ENCODE measurements around the gene TBC1D32. TPM values are rescaled to one million over a fixed set of nuclear protein-coding genes. Genes with fewer than 3 reads are reported as not detected.
A peak's percentile ranks its signal among the peaks of the same experiment; 100 is the strongest.

Gene TBC1D32
- polyA plus RNA-seq, 1 of the 3 experiments (the other 2 are of a cell fraction), result 2.3 TPM

- CTCF ChIA-PET, result no interaction called here
- H4K20me1 ChIP-seq (ENCODE audit: insufficient read depth), result no peaks in the 10 kb centered on the region
- H3K27me3 ChIP-seq (ENCODE audit: insufficient read depth), result no peaks in the 10 kb centered on the region
- H3K9me3 ChIP-seq, result no peaks in the 10 kb centered on the region
- no peak overlapping the region for H3K4me3 ChIP-seq (ENCODE audit: low read depth in 2 of 2, low read length in 1 of 2)
- H3F3A ChIP-seq (replicated peaks; ENCODE audit: insufficient read depth), result no peaks in the 10 kb centered on the region
- no peaks in the 10 kb centered on the region for H3K79me2 ChIP-seq (ENCODE audit: insufficient read depth)
- H3K4me2 ChIP-seq, result no peak overlapping the region
- no peak overlapping the region for H3K27ac ChIP-seq (ENCODE audit: low read depth in 2 of 2, low read length in 1 of 2)
- H2AFZ ChIP-seq (ENCODE audit: low read depth), result no peak overlapping the region
- POLR2A ChIA-PET, result no interaction called here
- no peak overlapping the region for H3K9ac ChIP-seq
- H3K36me3 ChIP-seq (replicated peaks in 1 of 2; ENCODE audit: control insufficient read depth in 1 of 2, insufficient read depth in 2 of 2, low read length in 1 of 2), result no peaks in the 10 kb centered on the region
- TF ChIP-seq FOSL2 (IDR thresholded peaks at IDR 0.05; ENCODE audit: borderline replicate concordance, low read depth), result no peak
- TF ChIP-seq FOXJ3 (CRISPR knock-in tag; IDR thresholded peaks at IDR 0.05), result no peak
- no peak for TF ChIP-seq FOXM1 (IDR thresholded peaks at IDR 0.05; ENCODE audit: low read depth)
- TF ChIP-seq USF2 (IDR thresholded peaks at IDR 0.05; ENCODE audit: borderline replicate concordance, low read depth, low read length), result no peak
- TF ChIP-seq TAF1 (IDR thresholded peaks at IDR 0.05; ENCODE audit: borderline replicate concordance, low read depth, low read length), result no peak
- no peak for TF ChIP-seq MXI1 (IDR thresholded peaks at IDR 0.05; ENCODE audit: low read depth, low read length)
- WGBS (ENCODE audit: low lambda C conversion rate), result 51% methylated on average over 3 of the region's 3 CpGs
- H3K4me1 ChIP-seq (ENCODE audit: control insufficient read depth in 1 of 2, insufficient read depth in 2 of 2, low read depth in 1 of 2, low read length in 1 of 2), result no peaks in the 10 kb centered on the region
- H3K9me2 ChIP-seq, result no peaks in the 10 kb centered on the region
- DNase-seq, result no peak
These were observed 269.9 kb downstream of the TBC1D32 start for GRCh38 chr6:121064345-121064744.

GRCh38 chr6:121055572-121056163 lies 278.6 kb downstream of the TBC1D32 start:
- Histone ChIP-seq H3K4me1 (ENCODE audit: control insufficient read depth in 1 of 2, insufficient read depth in 2 of 2, low read depth in 1 of 2, low read length in 1 of 2) (no peaks in the 10 kb centered on the region), H4K20me1 (ENCODE audit: insufficient read depth) (no peaks in the 10 kb centered on the region), H2AFZ (ENCODE audit: low read depth) (no peak overlapping the region), H3K9me3 (no peaks in the 10 kb centered on the region), H3K9ac (no peak overlapping the region), H3K4me2 (no peak overlapping the region), H3K4me3 (ENCODE audit: low read depth in 2 of 2, low read length in 1 of 2) (no peak overlapping the region; a peak in 1 of 4 replicates), H3K36me3 (replicated peaks in 1 of 2; ENCODE audit: control insufficient read depth in 1 of 2, insufficient read depth in 2 of 2, low read length in 1 of 2) (no peaks in the 10 kb centered on the region), H3K27ac (ENCODE audit: low read depth in 2 of 2, low read length in 1 of 2) (no peak overlapping the region), H3K79me2 (ENCODE audit: insufficient read depth) (no peaks in the 10 kb centered on the region), H3K9me2 (no peaks in the 10 kb centered on the region), H3F3A (replicated peaks; ENCODE audit: insufficient read depth) (no peaks in the 10 kb centered on the region), H3K27me3 (ENCODE audit: insufficient read depth) (no peaks in the 10 kb centered on the region)
- ChIA-PET POLR2A (no interaction called here), CTCF (interaction anchor here (0.6 to 2.8 kb wide), 23 partner anchors 11 to 1129 kb away, joined by 3 to 30 read pairs (median 4); no protein-coding TSS in a partner anchor)
- peak; percentile 44 for DNase-seq
- TF ChIP-seq FOXM1 (IDR thresholded peaks at IDR 0.05; ENCODE audit: low read depth), result no peak
- no peak for TF ChIP-seq POLR2AphosphoS5 (IDR thresholded peaks at IDR 0.05; ENCODE audit: low read depth, low read length)
- TF ChIP-seq RFX5 (IDR thresholded peaks at IDR 0.05; ENCODE audit: low read length), result no peak
- peak; percentile 78 for TF ChIP-seq SMC3 (IDR thresholded peaks at IDR 0.05; ENCODE audit: low read depth, low read length)
- TF ChIP-seq RCOR1 (IDR thresholded peaks at IDR 0.05; ENCODE audit: low read length), result no peak
- no peak for TF ChIP-seq TAF1 (IDR thresholded peaks at IDR 0.05; ENCODE audit: borderline replicate concordance, low read depth, low read length)
- TF ChIP-seq NFIC (IDR thresholded peaks at IDR 0.05; ENCODE audit: borderline replicate concordance), result no peak
- no peak for TF ChIP-seq GATA2 (CRISPR knock-in tag; IDR thresholded peaks at IDR 0.05)
- TF ChIP-seq GABPA (IDR thresholded peaks at IDR 0.05; ENCODE audit: low read depth), result no peak
- no peak for TF ChIP-seq CHD2 (IDR thresholded peaks at IDR 0.05; ENCODE audit: low read length, partially characterized antibody)
- TF ChIP-seq CTCF (IDR thresholded peaks at IDR 0.05), result peak; percentile 85
- no peak for TF ChIP-seq FOSL2 (IDR thresholded peaks at IDR 0.05; ENCODE audit: borderline replicate concordance, low read depth)
- TF ChIP-seq FOXJ3 (CRISPR knock-in tag; IDR thresholded peaks at IDR 0.05), result no peak
- peak; percentile 86 for TF ChIP-seq RAD21 (IDR thresholded peaks at IDR 0.05; ENCODE audit: low read length)
- TF ChIP-seq PBX3 (IDR thresholded peaks at IDR 0.05), result no peak
- no peak for TF ChIP-seq TEAD4 (IDR thresholded peaks at IDR 0.05; ENCODE audit: borderline replicate concordance, insufficient read depth)
- no peak for TF ChIP-seq EP300 (IDR thresholded peaks at IDR 0.05; ENCODE audit: borderline replicate concordance in 1 of 2, low read depth in 1 of 2, low read length in 1 of 2)
- TF ChIP-seq USF1 (IDR thresholded peaks at IDR 0.05; ENCODE audit: borderline replicate concordance, low read depth), result no peak
- TF ChIP-seq ELF1 (IDR thresholded peaks at IDR 0.05), result no peak
- TF ChIP-seq MAX (IDR thresholded peaks at IDR 0.05; ENCODE audit: low read depth), result no peak
- 59% methylated on average over 4 of the region's 4 CpGs for WGBS (ENCODE audit: low lambda C conversion rate)
